ENCODE data around the gene ARFRP1. TPM values are rescaled to one million over a fixed set of nuclear protein-coding genes. Genes with fewer than 3 reads are reported as not detected.

ARFRP1 gene
- total RNA-seq, 5 donors from 2014 or later (not counting 1 experiment from before 2014, with no cell fraction given), result 58.5 to 102 (median 99.5) TPM

DNA sequence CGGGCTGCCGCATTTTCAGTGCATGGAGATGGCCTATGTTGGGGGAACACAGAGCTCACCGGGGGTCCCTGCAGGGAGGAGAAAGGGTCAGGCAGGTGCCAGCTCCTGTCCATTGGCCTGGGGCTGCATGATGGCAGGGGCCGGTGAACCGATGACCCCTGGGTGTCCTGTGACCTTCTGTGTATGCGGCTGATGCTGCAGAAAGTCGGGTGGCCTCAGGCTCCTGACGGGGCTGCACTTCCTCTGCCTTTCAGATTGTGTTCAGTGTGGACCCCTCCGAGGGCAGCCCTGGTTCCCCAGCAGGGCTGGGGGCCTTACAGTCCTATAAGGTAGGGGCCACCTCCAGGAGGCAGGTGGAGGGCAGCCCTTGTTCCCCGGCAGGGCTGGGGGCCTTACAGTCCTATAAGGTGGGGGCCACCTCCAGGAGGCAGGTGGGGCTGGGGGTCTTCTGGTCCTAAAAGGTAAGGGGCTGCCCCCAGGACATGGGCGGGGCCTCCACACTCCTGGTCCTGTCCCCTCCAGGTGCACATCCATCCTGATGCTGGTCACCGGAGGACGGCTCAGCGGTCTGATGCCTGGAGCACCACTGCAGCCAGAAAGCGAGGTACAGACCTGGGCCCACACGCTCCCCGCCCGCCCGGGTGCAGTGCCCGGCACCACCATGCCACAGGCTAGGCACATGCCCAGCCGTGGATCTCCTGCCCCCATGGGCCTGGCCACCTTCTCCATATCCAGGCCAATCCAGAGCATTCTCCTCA lies 22.3 kb downstream of the ARFRP1 start:
- H3K36me3 ChIP-seq (ENCODE audit: control insufficient read depth in 2 of 2, extremely low read depth in 1 of 2, insufficient read depth in 1 of 2, low read length in 1 of 2), result peaks cover 0 to 2% of the 10 kb centered on the region in 2 donors
- DNase-seq, result no peak
- no peaks in the 10 kb centered on the region for H3K36me3 Mint-ChIP-seq
- no peak overlapping the region for H3K27ac Mint-ChIP-seq
- no peak overlapping the region for H3K4me3 ChIP-seq (ENCODE audit: control insufficient read depth in 1 of 2, extremely low read depth in 1 of 2, low read length in 1 of 2)
- peaks cover 0 to 2% of the 10 kb centered on the region in 2 experiments for H3K27me3 ChIP-seq (replicated peaks in 1 of 2; ENCODE audit: control insufficient read depth in 2 of 2, extremely low read depth in 1 of 2, insufficient read depth in 2 of 2, low read length in 1 of 2)
- H3K4me1 ChIP-seq (ENCODE audit: control insufficient read depth in 1 of 2, extremely low read depth in 1 of 2, insufficient read depth in 2 of 2, low read length in 2 of 2), result peaks cover 6 to 22% of the 10 kb centered on the region in 2 experiments
- no peaks in the 10 kb centered on the region for H3K9me3 Mint-ChIP-seq
- ChIA-PET CTCF (no interaction called here), POLR2A (no interaction called here)
- H3K4me1 Mint-ChIP-seq, result peaks cover 0 to 4% (median 3%) of the 10 kb centered on the region in 3 donors
- H3K9me3 ChIP-seq, result no peaks in the 10 kb centered on the region
- 95% methylated on average over 19 of the region's 21 CpGs for whole genome bisulfite sequencing (ENCODE audit: insufficient coverage)
- ATAC-seq (replicated peaks in 1 of 4), result no peak
- no peaks in the 10 kb centered on the region for H3K27me3 Mint-ChIP-seq
- H3K27ac ChIP-seq (ENCODE audit: low read length), result no peak overlapping the region
- H3K4me3 Mint-ChIP-seq, result no peak overlapping the region

DNA sequence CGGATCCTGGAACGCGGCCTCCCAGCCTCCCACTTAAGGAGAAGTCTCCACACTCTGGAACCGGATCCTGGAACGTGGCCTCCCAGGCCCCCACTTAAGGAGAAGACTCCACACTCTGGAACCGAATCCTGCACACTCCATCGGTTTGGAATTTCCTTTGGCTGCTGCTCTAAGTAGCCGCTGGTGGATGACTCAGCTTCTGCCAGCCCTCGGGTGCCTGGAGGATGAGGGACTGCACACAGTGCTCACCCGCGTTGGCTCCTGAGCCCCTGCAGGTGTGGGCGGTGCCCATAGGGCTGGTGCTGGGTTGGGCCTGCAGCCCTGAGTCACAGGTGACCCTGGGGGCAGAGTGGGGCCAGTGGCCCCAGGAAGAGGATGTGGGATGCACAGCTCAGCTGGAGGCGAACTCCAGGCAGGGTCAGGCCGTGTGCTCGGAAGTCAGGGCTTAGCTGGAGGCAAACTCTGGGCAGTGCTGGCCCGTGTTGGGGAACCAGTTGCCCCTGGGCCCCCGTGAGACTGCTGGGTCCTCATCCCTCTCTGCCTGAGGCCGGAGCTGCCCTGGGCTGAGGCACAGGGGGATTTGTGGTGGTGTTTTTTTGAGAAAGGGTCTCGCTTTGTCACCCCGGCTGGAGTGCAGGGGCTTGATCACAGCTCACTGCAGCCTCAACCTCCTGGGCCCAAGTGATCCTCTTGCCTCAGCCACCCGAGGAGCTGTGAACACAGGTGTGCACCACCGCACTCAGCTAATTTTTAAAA lies 25.2 kb downstream of the ARFRP1 start:
- Histone ChIP-seq H3K36me3 (ENCODE audit: control insufficient read depth in 2 of 2, extremely low read depth in 1 of 2, insufficient read depth in 1 of 2, low read length in 1 of 2) (peaks cover 3 to 12% of the 10 kb centered on the region in 2 donors), H3K9me3 (no peaks in the 10 kb centered on the region), H3K27me3 (replicated peaks in 1 of 2; ENCODE audit: control insufficient read depth in 2 of 2, extremely low read depth in 1 of 2, insufficient read depth in 2 of 2, low read length in 1 of 2) (no peaks in the 10 kb centered on the region), H3K27ac (ENCODE audit: low read length) (no peak overlapping the region), H3K4me3 (ENCODE audit: control insufficient read depth in 1 of 2, extremely low read depth in 1 of 2, low read length in 1 of 2) (no peak overlapping the region), H3K4me1 (ENCODE audit: control insufficient read depth in 1 of 2, extremely low read depth in 1 of 2, insufficient read depth in 2 of 2, low read length in 2 of 2) (peaks cover 6 to 15% of the 10 kb centered on the region in 2 experiments)
- H3K4me1 Mint-ChIP-seq, result peaks cover 0 to 4% (median 3%) of the 10 kb centered on the region in 3 donors
- H3K27me3 Mint-ChIP-seq, result no peaks in the 10 kb centered on the region
- H3K36me3 Mint-ChIP-seq, result peaks cover 3% of the 10 kb centered on the region
- ATAC-seq (replicated peaks in 1 of 4), result no peak
- ChIA-PET CTCF (no interaction called here), POLR2A (no interaction called here)
- H3K4me3 Mint-ChIP-seq, result no peak overlapping the region
- no peak overlapping the region for H3K27ac Mint-ChIP-seq
- WGBS (ENCODE audit: insufficient coverage), result 89% methylated on average over 18 of the region's 22 CpGs
- no peaks in the 10 kb centered on the region for H3K9me3 Mint-ChIP-seq
- no peak for DNase-seq

DNA sequence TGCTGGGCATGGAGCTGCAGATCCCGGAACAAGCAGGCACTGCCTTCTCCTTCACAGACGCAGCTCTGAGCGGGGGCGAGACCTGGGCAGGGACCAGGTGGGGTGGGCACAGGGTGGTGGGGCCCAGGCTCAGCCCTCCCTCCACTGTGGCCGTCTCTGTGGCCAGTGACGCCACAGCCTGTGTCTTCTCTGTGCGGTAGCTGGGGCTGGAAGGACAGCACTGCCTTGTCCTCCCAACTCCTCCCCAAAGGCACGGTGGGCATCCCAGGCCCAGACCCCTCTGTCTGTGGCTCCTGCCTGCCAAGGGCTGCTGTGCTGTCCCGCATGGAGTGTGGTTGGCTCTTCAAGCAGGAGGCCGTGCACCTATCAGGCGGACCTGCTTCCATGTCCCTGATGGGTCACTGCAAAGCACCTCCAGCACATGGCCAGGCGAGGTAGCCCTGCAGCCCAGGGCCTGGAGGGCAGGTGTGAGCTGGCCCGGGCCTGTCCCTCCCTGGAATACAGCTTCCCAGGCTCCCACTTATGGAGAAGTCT lies 26.1 kb downstream of the ARFRP1 start:
- Mint-ChIP-seq H3K27ac (no peak overlapping the region), H3K27me3 (no peaks in the 10 kb centered on the region), H3K36me3 (peaks cover 3% of the 10 kb centered on the region), H3K4me1 (peaks cover 0 to under 1% (median 0%) of the 10 kb centered on the region in 3 donors), H3K9me3 (no peaks in the 10 kb centered on the region), H3K4me3 (no peak overlapping the region)
- WGBS (ENCODE audit: insufficient coverage), result 97% methylated on average over 8 of the region's 13 CpGs
- H3K27ac ChIP-seq (ENCODE audit: low read length), result no peak overlapping the region
- H3K4me3 ChIP-seq (ENCODE audit: control insufficient read depth in 1 of 2, extremely low read depth in 1 of 2, low read length in 1 of 2), result no peak overlapping the region
- ChIA-PET POLR2A (no interaction called here), CTCF (no interaction called here)
- H3K27me3 ChIP-seq (replicated peaks in 1 of 2; ENCODE audit: control insufficient read depth in 2 of 2, extremely low read depth in 1 of 2, insufficient read depth in 2 of 2, low read length in 1 of 2), result no peaks in the 10 kb centered on the region
- peaks cover 3 to 12% of the 10 kb centered on the region in 2 donors for H3K36me3 ChIP-seq (ENCODE audit: control insufficient read depth in 2 of 2, extremely low read depth in 1 of 2, insufficient read depth in 1 of 2, low read length in 1 of 2)
- H3K4me1 ChIP-seq (ENCODE audit: control insufficient read depth in 1 of 2, extremely low read depth in 1 of 2, insufficient read depth in 2 of 2, low read length in 2 of 2), result peaks cover 2 to 6% of the 10 kb centered on the region in 2 experiments
- ATAC-seq (replicated peaks in 1 of 4), result no peak
- DNase-seq, result no peak
- no peaks in the 10 kb centered on the region for H3K9me3 ChIP-seq

DNA sequence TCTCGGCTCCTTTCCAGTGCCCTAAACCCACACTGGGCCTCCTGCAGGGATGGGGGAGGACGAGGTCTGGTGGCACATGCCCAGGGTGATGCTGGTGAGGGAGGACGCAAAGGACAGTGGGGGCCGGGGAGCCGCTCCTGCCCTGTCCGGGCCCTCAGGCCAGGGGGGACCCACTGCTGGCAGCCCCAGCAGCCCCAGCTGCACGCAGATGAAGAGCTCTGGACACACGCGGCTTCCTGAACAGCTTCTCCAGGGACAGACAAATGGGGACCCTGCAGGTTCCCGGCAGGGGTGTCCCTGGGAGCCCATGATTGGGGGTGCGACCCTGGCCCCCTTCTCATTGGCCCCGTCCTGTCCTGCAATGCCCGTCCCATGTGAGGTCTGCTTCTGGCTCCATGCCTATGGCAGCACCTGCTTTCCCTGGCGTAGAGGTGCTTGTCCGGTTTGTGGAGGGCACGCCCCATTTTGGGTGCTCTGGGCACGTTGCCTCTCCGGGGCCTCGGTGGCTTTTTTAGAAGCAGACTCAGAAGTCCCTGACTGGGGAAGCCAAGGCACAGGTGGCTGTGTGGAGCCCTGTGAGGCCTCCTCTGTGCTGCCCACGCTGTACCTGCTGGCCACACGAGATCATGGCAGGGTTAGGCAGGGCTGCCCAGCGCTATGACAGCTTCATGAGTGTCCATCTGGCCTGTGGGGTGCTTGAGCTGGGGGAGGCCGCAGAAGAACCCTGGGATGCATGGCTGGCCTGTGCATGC lies 26.7 kb downstream of the ARFRP1 start:
- Mint-ChIP-seq H3K4me3 (no peak overlapping the region), H3K9me3 (no peaks in the 10 kb centered on the region), H3K27me3 (no peaks in the 10 kb centered on the region), H3K4me1 (no peaks in the 10 kb centered on the region), H3K27ac (no peak overlapping the region), H3K36me3 (peaks cover 7% of the 10 kb centered on the region)
- DNase-seq (no peak), ATAC-seq (replicated peaks in 1 of 4) (no peak)
- H3K27ac ChIP-seq (ENCODE audit: low read length), result no peak overlapping the region
- H3K36me3 ChIP-seq (ENCODE audit: control insufficient read depth in 2 of 2, extremely low read depth in 1 of 2, insufficient read depth in 1 of 2, low read length in 1 of 2), result peaks cover 3 to 12% of the 10 kb centered on the region in 2 donors
- ChIA-PET POLR2A (no interaction called here), CTCF (no interaction called here)
- 93% methylated on average over 23 of the region's 23 CpGs for WGBS (ENCODE audit: insufficient coverage)
- H3K4me1 ChIP-seq (ENCODE audit: control insufficient read depth in 1 of 2, extremely low read depth in 1 of 2, insufficient read depth in 2 of 2, low read length in 2 of 2), result no peaks in the 10 kb centered on the region
- no peak overlapping the region for H3K4me3 ChIP-seq (ENCODE audit: control insufficient read depth in 1 of 2, extremely low read depth in 1 of 2, low read length in 1 of 2)
- no peaks in the 10 kb centered on the region for H3K27me3 ChIP-seq (replicated peaks in 1 of 2; ENCODE audit: control insufficient read depth in 2 of 2, extremely low read depth in 1 of 2, insufficient read depth in 2 of 2, low read length in 1 of 2)
- no peaks in the 10 kb centered on the region for H3K9me3 ChIP-seq

DNA sequence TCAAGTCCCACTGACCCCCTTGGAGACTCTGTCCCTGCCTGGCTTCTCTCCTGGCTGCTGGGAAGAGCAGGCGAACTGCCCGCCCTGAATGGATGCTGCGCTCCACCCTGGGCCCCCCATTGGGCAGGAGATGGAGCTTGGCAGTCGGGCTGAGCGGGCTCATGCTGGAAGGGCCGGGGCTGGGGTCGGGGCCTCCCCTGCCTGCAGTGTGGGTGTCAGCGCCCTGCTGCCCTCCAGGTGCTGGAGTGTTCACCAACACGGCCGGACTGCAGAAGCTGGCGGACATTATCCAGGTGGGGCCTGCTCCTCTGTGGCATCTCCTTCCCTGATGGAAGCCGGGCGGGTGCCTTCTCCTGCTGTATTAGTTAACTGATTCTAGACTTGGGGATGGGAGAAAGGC lies 27.3 kb downstream of the ARFRP1 start:
- Mint-ChIP-seq H3K27ac (no peak overlapping the region), H3K4me1 (no peaks in the 10 kb centered on the region), H3K4me3 (no peak overlapping the region), H3K9me3 (no peaks in the 10 kb centered on the region), H3K36me3 (peaks cover 13% of the 10 kb centered on the region), H3K27me3 (no peaks in the 10 kb centered on the region)
- no peaks in the 10 kb centered on the region for H3K4me1 ChIP-seq (ENCODE audit: control insufficient read depth in 1 of 2, extremely low read depth in 1 of 2, insufficient read depth in 2 of 2, low read length in 2 of 2)
- no peak overlapping the region for H3K27ac ChIP-seq (ENCODE audit: low read length)
- H3K4me3 ChIP-seq (ENCODE audit: control insufficient read depth in 1 of 2, extremely low read depth in 1 of 2, low read length in 1 of 2), result no peak overlapping the region
- H3K36me3 ChIP-seq (ENCODE audit: control insufficient read depth in 2 of 2, extremely low read depth in 1 of 2, insufficient read depth in 1 of 2, low read length in 1 of 2), result peaks cover 3 to 12% of the 10 kb centered on the region in 2 donors
- no peaks in the 10 kb centered on the region for H3K27me3 ChIP-seq (replicated peaks in 1 of 2; ENCODE audit: control insufficient read depth in 2 of 2, extremely low read depth in 1 of 2, insufficient read depth in 2 of 2, low read length in 1 of 2)
- WGBS (ENCODE audit: insufficient coverage), result 96% methylated on average over 10 of the region's 13 CpGs
- ATAC-seq (replicated peaks in 1 of 4), result no peak
- POLR2A ChIA-PET, result no interaction called here
- CTCF ChIA-PET, result no interaction called here
- H3K9me3 ChIP-seq, result no peaks in the 10 kb centered on the region
- no peak for DNase-seq

DNA sequence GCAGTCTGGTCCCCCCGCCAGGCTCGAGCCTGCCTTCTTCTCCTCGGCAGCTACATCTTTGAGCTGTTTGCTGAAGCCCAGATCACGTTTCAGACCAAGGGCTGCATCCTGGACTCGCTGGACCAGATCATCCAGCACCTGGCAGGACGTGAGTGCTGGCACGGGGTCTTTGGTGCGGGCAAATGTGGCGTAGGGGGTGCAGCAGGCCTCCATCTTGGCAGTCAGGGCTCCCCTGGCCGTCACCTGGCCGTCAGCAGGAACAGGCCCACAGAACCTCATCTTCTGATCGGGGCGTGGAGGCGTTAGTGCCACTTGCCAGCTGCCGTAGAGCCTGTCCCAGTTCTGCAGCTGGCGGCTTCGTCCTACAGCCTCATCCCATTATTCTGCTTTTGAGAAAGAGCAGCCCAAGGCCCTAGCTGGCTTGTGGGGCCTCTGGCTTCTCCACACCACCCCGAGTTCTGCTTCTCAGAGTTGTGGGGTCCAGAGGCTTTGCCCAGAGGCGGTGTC lies 27.9 kb downstream of the ARFRP1 start:
- no peaks in the 10 kb centered on the region for H3K4me1 ChIP-seq (ENCODE audit: control insufficient read depth in 1 of 2, extremely low read depth in 1 of 2, insufficient read depth in 2 of 2, low read length in 2 of 2)
- H3K27me3 ChIP-seq (replicated peaks in 1 of 2; ENCODE audit: control insufficient read depth in 2 of 2, extremely low read depth in 1 of 2, insufficient read depth in 2 of 2, low read length in 1 of 2), result no peaks in the 10 kb centered on the region
- H3K36me3 ChIP-seq (ENCODE audit: control insufficient read depth in 2 of 2, extremely low read depth in 1 of 2, insufficient read depth in 1 of 2, low read length in 1 of 2), result peaks cover 3 to 12% of the 10 kb centered on the region in 2 donors
- no peaks in the 10 kb centered on the region for H3K27me3 Mint-ChIP-seq
- ATAC-seq (replicated peaks in 1 of 4) (no peak), DNase-seq (no peak)
- WGBS (ENCODE audit: insufficient coverage), result 97% methylated on average over 17 of the region's 19 CpGs
- H3K4me1 Mint-ChIP-seq, result no peaks in the 10 kb centered on the region
- H3K36me3 Mint-ChIP-seq, result peaks cover 14% of the 10 kb centered on the region
- no peaks in the 10 kb centered on the region for H3K9me3 Mint-ChIP-seq
- H3K4me3 Mint-ChIP-seq, result no peak overlapping the region
- no peak overlapping the region for H3K27ac Mint-ChIP-seq
- H3K4me3 ChIP-seq (ENCODE audit: control insufficient read depth in 1 of 2, extremely low read depth in 1 of 2, low read length in 1 of 2), result no peak overlapping the region
- H3K9me3 ChIP-seq, result no peaks in the 10 kb centered on the region
- CTCF ChIA-PET, result no interaction called here
- H3K27ac ChIP-seq (ENCODE audit: low read length), result no peak overlapping the region
- POLR2A ChIA-PET, result no interaction called here
